ENCODE data around the gene AKAP1.

AKAP1 gene

GRCh38 chr17:57106836-57107497 is 21.9 kb downstream of the AKAP1 start:
- no peak for DNase-seq

- no peak for DNase-seq
Measured at GRCh38 chr17:57107498-57108101, 22.6 kb downstream of the AKAP1 start.

- DNase-seq = peak in 1 of 14 donors; percentile 19
Measured at GRCh38 chr17:57108671-57109392, 23.8 kb downstream of the AKAP1 start.

GRCh38 chr17:57109393-57110151 is 24.5 kb downstream of the AKAP1 start:
- DNase-seq = no peak

DNA sequence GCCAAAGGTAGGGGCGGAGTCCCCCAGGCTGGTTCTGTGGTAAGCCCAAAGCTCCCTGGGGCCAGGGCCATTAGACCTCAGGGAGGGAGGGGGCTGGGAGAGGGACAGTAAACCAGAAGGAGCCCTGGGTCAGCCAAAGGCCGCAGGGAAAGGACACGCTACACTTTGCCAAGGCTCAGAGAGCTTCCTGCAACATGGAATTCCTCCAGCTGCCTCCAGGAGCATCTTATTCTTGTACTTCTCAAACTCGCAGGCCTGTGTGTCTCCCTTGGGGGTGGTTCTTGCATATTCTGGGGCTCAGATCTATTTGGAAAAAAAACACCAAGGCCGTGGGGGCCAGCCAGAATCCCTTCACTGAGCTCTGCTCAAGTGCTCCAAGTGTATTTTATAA is 25.1 kb downstream of the AKAP1 start:
- DNase-seq = peak in 2 of 14 donors; percentile 18 to 26

DNA sequence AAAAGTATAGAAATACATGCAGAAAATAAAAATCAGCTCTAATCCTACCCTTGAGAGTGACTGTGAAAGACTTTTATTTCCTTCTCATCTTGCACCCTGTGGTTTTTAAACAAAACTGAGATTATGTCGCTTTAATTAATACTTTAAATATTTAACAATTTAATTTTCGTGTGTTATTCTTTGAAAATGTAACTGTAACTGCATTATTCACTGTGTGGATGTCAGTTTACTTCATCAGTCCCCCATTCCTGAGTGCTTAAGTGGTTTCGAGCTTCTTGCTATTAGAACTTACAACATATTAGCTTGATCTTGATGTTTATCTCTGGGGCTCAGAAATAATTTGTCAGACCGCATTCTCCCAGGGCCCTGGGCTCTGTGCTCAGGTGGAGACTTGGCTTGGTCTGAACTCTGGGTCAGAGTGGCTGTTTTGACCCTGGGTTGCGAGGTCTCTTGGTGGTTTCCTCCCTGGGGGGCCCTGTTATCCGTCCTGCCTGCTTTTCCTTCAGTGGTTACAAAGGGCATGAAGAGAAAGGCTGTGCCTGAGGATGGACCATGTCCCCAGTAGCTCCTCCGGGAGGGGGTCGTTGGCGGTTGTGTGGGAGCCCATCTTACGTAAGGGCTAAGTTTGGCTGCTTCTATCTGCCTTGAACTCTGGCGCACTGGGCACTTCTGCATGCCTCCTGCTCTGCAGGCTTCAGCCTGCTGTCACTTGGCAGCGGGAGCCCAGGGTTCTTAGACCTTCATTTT is 25.7 kb downstream of the AKAP1 start:
- DNase-seq = no peak

GRCh38 chr17:57111386-57111785 is 26.3 kb downstream of the AKAP1 start:
- DNase-seq = no peak

GRCh38 chr17:57113011-57113410 is 28.0 kb downstream of the AKAP1 start:
- no peak for DNase-seq

GRCh38 chr17:57113656-57114055 is 28.6 kb downstream of the AKAP1 start:
- DNase-seq = no peak

DNA sequence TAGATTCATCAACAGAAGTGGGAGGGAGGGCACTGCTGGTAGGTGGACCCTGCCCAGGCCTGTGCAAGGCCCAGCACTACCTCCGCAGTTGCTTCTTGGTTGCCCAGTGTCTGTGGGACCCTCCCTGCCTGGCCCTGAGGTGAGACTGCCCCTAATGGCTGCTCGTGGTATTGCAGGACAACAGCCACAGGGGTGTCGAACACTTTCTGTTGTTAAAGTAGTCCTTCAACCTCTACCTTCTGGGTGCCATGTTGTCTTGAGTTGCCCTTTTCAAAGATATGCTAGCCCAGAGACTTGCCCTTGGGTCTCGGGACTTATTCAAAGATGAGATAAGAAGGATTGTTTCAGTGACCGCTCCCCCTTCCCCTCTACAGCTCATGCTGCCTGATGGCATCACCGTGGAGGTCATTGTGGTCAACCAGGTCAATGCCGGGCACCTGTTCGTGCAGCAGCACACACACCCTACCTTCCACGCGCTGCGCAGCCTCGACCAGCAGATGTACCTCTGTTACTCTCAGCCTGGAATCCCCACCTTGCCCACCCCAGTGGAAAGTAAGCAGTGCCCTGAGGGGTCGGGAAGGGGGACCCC is 29.1 kb downstream of the AKAP1 start:
- peak in 4 of 14 donors; percentile 5 to 27 (median 13) for DNase-seq

GRCh38 chr17:57115377-57115776 is 30.3 kb downstream of the AKAP1 start:
- DNase-seq = no peak

DNA sequence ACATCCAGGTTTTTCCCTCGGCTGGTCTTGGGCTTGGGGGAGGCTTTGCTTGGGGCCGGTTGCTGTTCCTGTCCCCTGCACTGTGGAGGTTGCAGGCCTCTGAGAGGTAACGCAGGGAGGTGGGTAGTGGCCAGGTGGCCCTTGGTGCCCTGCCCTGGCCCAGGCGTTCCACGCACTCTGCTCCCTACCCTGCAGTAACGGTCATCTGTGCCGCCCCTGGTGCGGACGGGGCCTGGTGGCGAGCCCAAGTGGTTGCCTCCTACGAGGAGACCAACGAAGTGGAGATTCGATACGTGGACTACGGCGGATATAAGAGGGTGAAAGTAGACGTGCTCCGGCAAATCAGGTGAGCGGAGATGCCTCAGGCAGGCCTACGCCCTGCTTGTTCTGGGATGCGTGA is 30.9 kb downstream of the AKAP1 start:
- DNase-seq = no peak

DNA sequence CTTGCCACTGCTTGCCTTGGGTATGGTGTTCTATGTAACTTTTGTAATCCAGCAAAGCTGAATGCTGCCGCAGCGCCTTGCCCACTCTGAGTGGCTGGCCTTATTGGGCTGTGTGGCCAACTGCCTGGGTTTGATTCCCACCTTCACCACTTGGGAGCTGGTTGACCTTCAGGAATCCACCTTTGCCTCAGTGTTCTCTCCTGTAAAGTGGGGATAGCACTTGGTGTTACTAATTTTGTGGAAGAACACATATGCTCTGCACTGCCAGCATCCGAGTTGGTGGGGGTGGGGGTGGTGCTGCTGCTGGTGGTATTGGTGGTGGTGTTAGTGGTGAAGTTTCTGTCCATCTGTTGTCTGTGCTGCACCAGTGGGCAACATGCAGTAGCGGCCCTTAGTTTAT is 32.8 kb downstream of the AKAP1 start:
- no peak for DNase-seq

- DNase-seq = no peak
Measured at GRCh38 chr17:57120814-57121213, 35.8 kb downstream of the AKAP1 start.

GRCh38 chr17:57121308-57122042 is 36.4 kb downstream of the AKAP1 start:
- peak in 4 of 14 donors; percentile 4 to 26 (median 15) for DNase-seq

DNA sequence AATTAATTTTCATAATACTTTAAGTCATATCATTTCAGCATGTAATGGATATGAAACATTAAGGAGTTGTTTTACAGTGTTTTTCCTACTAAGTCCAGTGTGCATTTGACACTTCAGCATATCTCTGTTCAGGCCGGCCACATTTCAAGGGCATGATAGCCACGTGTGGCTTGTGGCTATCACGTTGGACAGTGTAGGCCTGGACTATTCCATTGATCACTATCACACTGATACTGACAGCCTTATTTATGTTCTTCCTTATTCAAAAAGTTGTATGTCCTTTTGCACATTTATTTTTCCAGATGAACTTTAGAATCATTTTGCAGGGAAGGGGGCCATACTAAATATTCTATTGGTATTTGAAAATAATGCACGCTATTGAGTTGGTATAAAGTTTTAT is 39.0 kb downstream of the AKAP1 start:
- no peak for DNase-seq

DNA sequence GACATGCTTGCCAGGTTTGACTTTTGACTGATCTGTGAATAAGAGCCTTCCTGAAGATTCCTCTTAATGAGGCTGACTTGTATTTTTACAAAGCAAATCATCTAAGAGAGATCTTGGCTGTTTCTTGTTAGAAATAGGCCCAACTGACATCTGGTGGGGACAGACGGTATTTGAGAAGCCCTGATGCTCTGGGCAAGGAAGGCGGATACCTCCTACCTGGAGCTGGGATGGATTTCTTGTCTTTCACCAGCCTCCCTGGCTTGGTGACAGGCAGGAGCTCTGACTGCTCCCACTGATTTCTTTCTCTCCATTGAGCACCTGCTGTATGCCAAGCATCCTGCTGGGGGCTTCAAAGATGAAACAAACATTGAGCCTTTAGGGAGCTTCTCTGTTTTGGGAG is 40.4 kb downstream of the AKAP1 start:
- peak in 1 of 14 donors; percentile 74 for DNase-seq

DNA sequence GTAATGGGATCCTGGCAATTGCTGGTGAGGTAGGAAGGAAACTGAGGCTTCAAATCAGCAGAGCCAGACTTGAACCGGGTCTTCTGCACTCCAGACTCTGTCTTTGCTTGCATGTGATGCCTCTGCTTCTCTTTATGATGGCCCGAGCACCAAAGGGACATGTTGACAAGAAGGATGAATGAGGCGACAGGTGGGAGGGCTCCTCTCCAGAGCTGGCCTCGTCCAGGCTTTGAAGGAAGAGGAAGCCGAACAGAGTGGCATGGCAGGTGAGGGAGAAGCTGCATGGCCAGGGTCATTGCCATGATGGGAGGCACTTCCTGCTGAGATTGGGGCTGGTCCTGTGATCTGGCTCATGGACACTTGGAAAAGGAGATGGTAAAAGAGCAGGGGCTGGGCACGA is 40.8 kb downstream of the AKAP1 start:
- no peak for DNase-seq

DNA sequence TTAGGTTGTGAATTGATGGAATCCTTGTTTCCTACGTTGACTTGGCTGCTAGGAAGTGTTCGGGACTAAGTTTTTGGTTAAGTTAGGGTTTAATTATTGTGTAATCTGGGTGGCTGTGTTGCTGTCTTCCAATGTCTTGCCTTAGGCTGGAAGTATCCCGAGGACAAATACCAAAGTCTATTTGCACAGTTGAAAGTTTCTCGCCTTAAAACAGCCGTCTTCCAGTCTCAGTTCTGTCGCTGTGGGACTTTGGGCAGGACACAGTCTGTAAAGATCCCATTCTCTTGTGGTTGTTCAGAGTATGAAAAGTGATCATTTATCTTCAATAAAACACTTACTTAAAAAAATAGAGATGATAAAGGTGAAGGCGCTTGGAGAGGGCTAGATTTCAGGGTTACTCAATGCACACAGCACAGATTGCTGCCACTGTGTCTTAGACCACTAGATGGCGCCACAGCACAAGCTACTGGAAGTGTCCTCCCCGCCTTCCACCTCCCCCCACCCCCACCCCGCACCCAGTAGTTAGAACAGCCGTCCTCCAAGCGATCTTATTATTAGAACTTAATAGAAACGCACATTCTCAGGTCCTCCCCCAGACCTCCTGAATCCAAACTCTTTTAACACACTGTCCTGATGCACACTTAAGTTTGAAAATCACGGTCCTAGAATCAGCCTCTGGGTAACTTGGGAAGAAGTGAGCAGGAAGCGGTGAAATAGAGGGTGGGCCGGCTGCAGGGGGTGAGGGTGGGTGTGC is 45.8 kb downstream of the AKAP1 start:
- DNase-seq = peak in 13 of 14 donors; percentile 4 to 74 (median 53)

DNA sequence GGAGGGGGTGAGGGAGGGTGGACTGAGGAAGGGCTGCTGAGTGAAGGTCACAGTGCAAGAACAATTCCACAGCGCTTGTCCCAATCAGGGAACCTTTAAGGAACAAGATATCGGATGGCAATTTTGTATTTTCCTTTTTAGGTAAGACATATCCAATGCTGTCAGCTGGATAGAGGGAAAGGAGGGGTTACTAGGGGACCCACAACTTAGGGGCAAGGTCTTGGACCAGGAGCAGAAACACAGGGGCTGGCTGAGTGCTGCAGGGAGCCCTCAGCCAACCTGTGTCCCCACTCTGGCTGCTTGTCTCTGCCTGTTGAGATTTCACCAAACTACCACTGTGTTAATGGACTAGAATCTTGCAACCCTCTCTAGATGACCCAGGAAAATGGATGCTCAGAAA is 47.6 kb downstream of the AKAP1 start:
- DNase-seq = no peak

Measured in C1 segment of cervical spinal cord (tissue), 14 donors.